Stimulated activated CD4-positive, alpha-beta T cell treated with anti-CD3 and anti-CD28 coated beads, Interleukin-12 subunit alpha, Interleukin-12 subunit beta, amount 100 ng/mL, for 48 hours (primary cell): ENCODE results near the gene COX6B1.
"Not testable (repeated sequence)": the region's sequence is repeated elsewhere in the genome, so short reads cannot be mapped to it uniquely, and the experiment has no call there.

Source experiments
- DNase-seq, 3 donors: peaks; one replicate each; pipeline ENCODE4 v3.0.0-alpha.2; 2020; ENCODE audit warnings: low read depth in 2 of 3, low spot score in 1 of 3

The COX6B1 gene

GRCh38 chr19:35648017-35648961 lies at the start of gene COX6B1:
Gene COX6B1, plus strand, starts transcription at chr19:35648323. Its CDS starts 2,921 bp downstream, at chr19:35651244.
- DNase-seq, result peak; percentile 87 to 92 (median 91)

- no peak for DNase-seq
Observed at GRCh38 chr19:35601971-35602370, 46.2 kb upstream of the COX6B1 start.

- not testable (repeated sequence) for DNase-seq
Observed at GRCh38 chr19:35604436-35604835, 43.7 kb upstream of the COX6B1 start.

GRCh38 chr19:35607170-35607569 lies 41.0 kb upstream of the COX6B1 start:
- DNase-seq, result not testable (repeated sequence)

- no peak for DNase-seq
Observed at GRCh38 chr19:35607661-35608060, 40.5 kb upstream of the COX6B1 start.

- DNase-seq, result no peak
Observed at GRCh38 chr19:35608251-35608650, 39.9 kb upstream of the COX6B1 start.

GRCh38 chr19:35609851-35610353 lies 38.2 kb upstream of the COX6B1 start:
- DNase-seq, result no peak

GRCh38 chr19:35612224-35612558 lies 35.9 kb upstream of the COX6B1 start:
- no peak for DNase-seq

- peak; percentile 91 to 97 (median 92) for DNase-seq
Observed at GRCh38 chr19:35612559-35613321, 35.4 kb upstream of the COX6B1 start, which contains the start of gene HAUS5. Gene HAUS5, plus strand, starts transcription at chr19:35612735. Its CDS starts 60 bp downstream, at chr19:35612795.

- DNase-seq, result no peak
Observed at GRCh38 chr19:35613574-35613973, 34.5 kb upstream of the COX6B1 start.

GRCh38 chr19:35615036-35615435 lies 33.1 kb upstream of the COX6B1 start:
- DNase-seq, result no peak

GRCh38 chr19:35618857-35619256 lies 29.3 kb upstream of the COX6B1 start:
- DNase-seq, result no peak

GRCh38 chr19:35619290-35619923 lies 28.7 kb upstream of the COX6B1 start:
- no peak for DNase-seq

- no peak for DNase-seq
Observed at GRCh38 chr19:35620001-35620400, 28.1 kb upstream of the COX6B1 start.

GRCh38 chr19:35621708-35622107 lies 26.4 kb upstream of the COX6B1 start:
- DNase-seq, result no peak

- no peak for DNase-seq
Observed at GRCh38 chr19:35622750-35623149, 25.4 kb upstream of the COX6B1 start.

GRCh38 chr19:35623327-35624010 lies 24.7 kb upstream of the COX6B1 start:
- DNase-seq, result no peak

GRCh38 chr19:35628264-35628564 lies 19.9 kb upstream of the COX6B1 start:
- no peak for DNase-seq

- peak; percentile 94 to 98 (median 94) for DNase-seq
Observed at GRCh38 chr19:35628565-35629331, 19.4 kb upstream of the COX6B1 start, which contains the start of gene RBM42. Gene RBM42, plus strand, starts transcription at chr19:35629036. Its CDS starts 118 bp downstream, at chr19:35629154.

GRCh38 chr19:35629332-35629633 lies 18.8 kb upstream of the COX6B1 start:
- no peak for DNase-seq
